ENCODE results near the gene CRABP2. TPM values are rescaled to one million over a fixed set of nuclear protein-coding genes. Genes with fewer than 3 reads are reported as not detected.

Gene CRABP2
- total and polyA plus RNA-seq, 2 experiments from 2014 or later = 45.9 to 137 TPM

DNA sequence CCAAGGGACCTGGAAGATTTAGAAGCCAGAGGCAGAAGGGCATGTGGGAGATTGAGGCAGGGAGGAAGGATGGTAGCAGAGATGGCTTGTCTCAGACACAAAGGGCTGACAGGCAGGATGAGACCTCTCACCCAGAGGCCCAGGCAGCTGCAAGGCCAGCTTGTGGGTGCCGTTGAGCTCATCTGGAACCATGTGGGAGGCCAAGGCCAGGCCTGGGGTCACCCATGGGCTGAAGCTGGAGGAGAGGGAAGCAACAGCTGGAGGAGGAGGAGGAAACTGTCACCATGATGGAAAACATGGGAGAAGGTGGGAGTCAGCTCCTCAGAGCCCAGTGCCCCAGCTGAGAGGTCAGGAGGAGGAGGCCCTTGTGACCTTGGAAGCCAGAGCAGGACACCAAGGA lies 6.4 kb downstream of the CRABP2 start (continued):
- TF ChIP-seq, protein P1, sequence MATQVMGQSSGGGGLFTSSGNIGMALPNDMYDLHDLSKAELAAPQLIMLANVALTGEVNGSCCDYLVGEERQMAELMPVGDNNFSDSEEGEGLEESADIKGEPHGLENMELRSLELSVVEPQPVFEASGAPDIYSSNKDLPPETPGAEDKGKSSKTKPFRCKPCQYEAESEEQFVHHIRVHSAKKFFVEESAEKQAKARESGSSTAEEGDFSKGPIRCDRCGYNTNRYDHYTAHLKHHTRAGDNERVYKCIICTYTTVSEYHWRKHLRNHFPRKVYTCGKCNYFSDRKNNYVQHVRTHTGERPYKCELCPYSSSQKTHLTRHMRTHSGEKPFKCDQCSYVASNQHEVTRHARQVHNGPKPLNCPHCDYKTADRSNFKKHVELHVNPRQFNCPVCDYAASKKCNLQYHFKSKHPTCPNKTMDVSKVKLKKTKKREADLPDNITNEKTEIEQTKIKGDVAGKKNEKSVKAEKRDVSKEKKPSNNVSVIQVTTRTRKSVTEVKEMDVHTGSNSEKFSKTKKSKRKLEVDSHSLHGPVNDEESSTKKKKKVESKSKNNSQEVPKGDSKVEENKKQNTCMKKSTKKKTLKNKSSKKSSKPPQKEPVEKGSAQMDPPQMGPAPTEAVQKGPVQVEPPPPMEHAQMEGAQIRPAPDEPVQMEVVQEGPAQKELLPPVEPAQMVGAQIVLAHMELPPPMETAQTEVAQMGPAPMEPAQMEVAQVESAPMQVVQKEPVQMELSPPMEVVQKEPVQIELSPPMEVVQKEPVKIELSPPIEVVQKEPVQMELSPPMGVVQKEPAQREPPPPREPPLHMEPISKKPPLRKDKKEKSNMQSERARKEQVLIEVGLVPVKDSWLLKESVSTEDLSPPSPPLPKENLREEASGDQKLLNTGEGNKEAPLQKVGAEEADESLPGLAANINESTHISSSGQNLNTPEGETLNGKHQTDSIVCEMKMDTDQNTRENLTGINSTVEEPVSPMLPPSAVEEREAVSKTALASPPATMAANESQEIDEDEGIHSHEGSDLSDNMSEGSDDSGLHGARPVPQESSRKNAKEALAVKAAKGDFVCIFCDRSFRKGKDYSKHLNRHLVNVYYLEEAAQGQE (IDR thresholded peaks at IDR 0.05; ENCODE audit: unreplicated experiment) = no peak
- no peak for TF ChIP-seq STAT1 (IDR thresholded peaks at IDR 0.05; ENCODE audit: unreplicated experiment)
- TF ChIP-seq POLR2AphosphoS5 (IDR thresholded peaks at IDR 0.05; ENCODE audit: low read depth) = no peak
- TF ChIP-seq ZNF114 (CRISPR knock-in tag; IDR thresholded peaks at IDR 0.05) = no peak
- no peak for TF ChIP-seq EZH2phosphoT487 (IDR thresholded peaks at IDR 0.05; ENCODE audit: unreplicated experiment)
- TF ChIP-seq, protein P2, sequence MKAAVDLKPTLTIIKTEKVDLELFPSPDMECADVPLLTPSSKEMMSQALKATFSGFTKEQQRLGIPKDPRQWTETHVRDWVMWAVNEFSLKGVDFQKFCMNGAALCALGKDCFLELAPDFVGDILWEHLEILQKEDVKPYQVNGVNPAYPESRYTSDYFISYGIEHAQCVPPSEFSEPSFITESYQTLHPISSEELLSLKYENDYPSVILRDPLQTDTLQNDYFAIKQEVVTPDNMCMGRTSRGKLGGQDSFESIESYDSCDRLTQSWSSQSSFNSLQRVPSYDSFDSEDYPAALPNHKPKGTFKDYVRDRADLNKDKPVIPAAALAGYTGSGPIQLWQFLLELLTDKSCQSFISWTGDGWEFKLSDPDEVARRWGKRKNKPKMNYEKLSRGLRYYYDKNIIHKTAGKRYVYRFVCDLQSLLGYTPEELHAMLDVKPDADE (IDR thresholded peaks at IDR 0.05) = no peak
- TF ChIP-seq, protein P3, sequence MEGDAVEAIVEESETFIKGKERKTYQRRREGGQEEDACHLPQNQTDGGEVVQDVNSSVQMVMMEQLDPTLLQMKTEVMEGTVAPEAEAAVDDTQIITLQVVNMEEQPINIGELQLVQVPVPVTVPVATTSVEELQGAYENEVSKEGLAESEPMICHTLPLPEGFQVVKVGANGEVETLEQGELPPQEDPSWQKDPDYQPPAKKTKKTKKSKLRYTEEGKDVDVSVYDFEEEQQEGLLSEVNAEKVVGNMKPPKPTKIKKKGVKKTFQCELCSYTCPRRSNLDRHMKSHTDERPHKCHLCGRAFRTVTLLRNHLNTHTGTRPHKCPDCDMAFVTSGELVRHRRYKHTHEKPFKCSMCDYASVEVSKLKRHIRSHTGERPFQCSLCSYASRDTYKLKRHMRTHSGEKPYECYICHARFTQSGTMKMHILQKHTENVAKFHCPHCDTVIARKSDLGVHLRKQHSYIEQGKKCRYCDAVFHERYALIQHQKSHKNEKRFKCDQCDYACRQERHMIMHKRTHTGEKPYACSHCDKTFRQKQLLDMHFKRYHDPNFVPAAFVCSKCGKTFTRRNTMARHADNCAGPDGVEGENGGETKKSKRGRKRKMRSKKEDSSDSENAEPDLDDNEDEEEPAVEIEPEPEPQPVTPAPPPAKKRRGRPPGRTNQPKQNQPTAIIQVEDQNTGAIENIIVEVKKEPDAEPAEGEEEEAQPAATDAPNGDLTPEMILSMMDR (conservative IDR thresholded peaks at IDR 0.05; ENCODE audit: low read depth in 2 of 2) = no peak
- no peak for TF ChIP-seq CREB1 (CRISPR knock-in tag; IDR thresholded peaks at IDR 0.05; ENCODE audit: low read depth)

DNA sequence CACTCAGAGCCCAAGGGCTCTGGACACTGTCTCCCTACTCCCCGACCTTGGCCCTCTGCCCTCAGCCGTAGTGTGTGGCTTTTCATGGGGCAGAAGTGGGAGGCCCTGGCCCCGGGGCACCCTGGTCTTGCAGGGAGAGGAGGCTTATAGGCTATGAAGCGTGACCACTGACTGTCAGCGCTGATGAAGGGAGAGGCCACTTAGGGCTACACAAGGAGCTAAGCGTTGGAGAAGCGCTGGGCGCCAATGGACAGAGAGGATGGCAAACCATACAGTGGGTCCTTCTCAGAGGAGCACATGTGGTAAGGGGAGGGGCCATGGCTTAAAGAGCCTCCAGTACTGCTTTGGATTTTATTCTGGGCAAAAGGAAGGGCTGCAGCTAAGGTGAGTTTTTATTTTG lies 7.9 kb downstream of the CRABP2 start:
- H3K27me3 ChIP-seq (ENCODE audit: insufficient read depth) = no peaks in the 10 kb centered on the region
- no peak overlapping the region for H3K4me3 Mint-ChIP-seq
- H3K27ac ChIP-seq (ENCODE audit: low read depth) = no peak overlapping the region
- H3K9me2 ChIP-seq (ENCODE audit: insufficient read depth) = no peaks in the 10 kb centered on the region
- H3K36me3 ChIP-seq (ENCODE audit: insufficient read depth) = no peaks in the 10 kb centered on the region; the same call in 1 of the 2 replicates
- peaks cover 42% of the 10 kb centered on the region for H3K36me3 Mint-ChIP-seq (ENCODE audit: low read depth)
- no peaks in the 10 kb centered on the region; the same call in 1 of the 3 replicates for H3K9me3 Mint-ChIP-seq
- DNase-seq (ENCODE audit: low spot score) (no peak), ATAC-seq (no peak)
- no peak overlapping the region for H2AFZ ChIP-seq
- no peaks in the 10 kb centered on the region; the same call in 1 of the 2 replicates for H4K20me1 ChIP-seq (replicated peaks; ENCODE audit: insufficient read depth)
- H3K79me2 ChIP-seq (replicated peaks; ENCODE audit: insufficient read depth) = no peaks in the 10 kb centered on the region; the same call in 1 of the 2 replicates
- peaks cover 18% of the 10 kb centered on the region for H3K27me3 Mint-ChIP-seq (ENCODE audit: insufficient read depth, low read depth, poor library complexity)
- no peak overlapping the region for H3K4me2 ChIP-seq
- TF ChIP-seq ZNF331 (CRISPR knock-in tag; IDR thresholded peaks at IDR 0.05; ENCODE audit: low read depth) = no peak
- TF ChIP-seq, protein P3 (conservative IDR thresholded peaks at IDR 0.05; ENCODE audit: low read depth in 2 of 2) = no peak
- TF ChIP-seq, protein P1 (IDR thresholded peaks at IDR 0.05; ENCODE audit: unreplicated experiment) = no peak
- TF ChIP-seq POLR2AphosphoS5 (IDR thresholded peaks at IDR 0.05; ENCODE audit: low read depth) = no peak
- H3K4me1 ChIP-seq (ENCODE audit: insufficient read depth) = peaks cover 21% of the 10 kb centered on the region
- H3F3A ChIP-seq (replicated peaks; ENCODE audit: low read depth) = peaks cover 18% of the 10 kb centered on the region
- H3K4me1 Mint-ChIP-seq = peaks cover 33% of the 10 kb centered on the region
- no peak overlapping the region for H3K27ac Mint-ChIP-seq
- H3K4me3 ChIP-seq = no peak overlapping the region
